Measurements from ENCODE around the gene BLCAP. TPM values are rescaled to one million over a fixed set of nuclear protein-coding genes. Genes with fewer than 3 reads are reported as not detected.

The BLCAP gene
- total and polyA plus RNA-seq, 3 experiments from 2014 or later = 37.5 to 74.7 (median 40.9) TPM

Other genes with a start within 250 kb of the BLCAP start
- gene MANBAL, start 238.2 kb downstream of the BLCAP start, total RNA-seq = 10 to 100 TPM; 17.7 to 18.2 TPM
- 27.5 TPM for gene MANBAL, start 238.2 kb downstream of the BLCAP start, polyA plus RNA-seq
- 1 to 10 TPM; 2.4 to 2.7 TPM for gene SRC, start 181.7 kb downstream of the BLCAP start, total RNA-seq
- 1.2 TPM for gene SRC, start 181.7 kb downstream of the BLCAP start, polyA plus RNA-seq
- under 1 TPM in 1 of 2 experiments, not detected in 1; 0.33 TPM for gene NNAT, start 6.6 kb downstream of the BLCAP start, total RNA-seq
- not detected for gene NNAT, start 6.6 kb downstream of the BLCAP start, polyA plus RNA-seq
- gene CTNNBL1, start 166.2 kb upstream of the BLCAP start, total RNA-seq = 10 to 100 TPM; 86.8 to 88.9 TPM
- gene CTNNBL1, start 166.2 kb upstream of the BLCAP start, polyA plus RNA-seq = 97.8 TPM

Data from CD8-positive, alpha-beta memory T cell (primary cell).